Neuronal stem cell (in vitro differentiated cells): ENCODE results near the gene ZBTB20.
A peak's percentile ranks its signal among the peaks of the same experiment; 100 is the strongest.

ENCODE experiments used
- DNase-seq: peaks from one replicate; pipeline ENCODE4 v3.0.0-alpha.2; 2013; ENCODE audit warnings: low spot score
- H2AFZ ChIP-seq: one replicate; pipeline ENCODE4 v1.6.1; 2013; ENCODE audit warnings: mild to moderate bottlenecking, low read length, inconsistent platforms
- H2AK5ac ChIP-seq: 2 replicates; pipeline ENCODE4 v1.6.1; 2013; ENCODE audit warnings: low read depth, mild to moderate bottlenecking, inconsistent platforms, low read length, moderate library complexity, mixed read lengths
- H2BK120ac ChIP-seq: 2 replicates; pipeline ENCODE4 v1.6.1; 2013; ENCODE audit warnings: low read depth, mild to moderate bottlenecking, inconsistent platforms, low read length, moderate library complexity, mixed read lengths
- H2BK12ac ChIP-seq: one replicate; pipeline ENCODE4 v1.6.1; 2013; ENCODE audit warnings: low read length, inconsistent platforms
- H2BK15ac ChIP-seq: 2 replicates; pipeline ENCODE4 v1.6.1; 2013; ENCODE audit warnings: mild to moderate bottlenecking, low read length, inconsistent platforms, mixed read lengths
- H2BK5ac ChIP-seq: one replicate; pipeline ENCODE4 v1.6.1; 2013; ENCODE audit warnings: inconsistent platforms, mild to moderate bottlenecking, low read length, moderate library complexity
- H3K14ac ChIP-seq: one replicate; pipeline ENCODE4 v1.6.1; 2013; ENCODE audit warnings: low read length, inconsistent platforms
- H3K18ac ChIP-seq: 2 replicates; pipeline ENCODE4 v1.6.1; 2013; ENCODE audit warnings: low read length, inconsistent platforms
- H3K23ac ChIP-seq: 2 replicates; pipeline ENCODE4 v1.6.1; 2013; ENCODE audit warnings: low read depth, mild to moderate bottlenecking, mixed read lengths, low read length, inconsistent platforms; ENCODE audit not compliant: poor library complexity
- H3K27ac ChIP-seq: replicated peaks from 3 replicates; pipeline ENCODE4 v1.5.1; 2013; ENCODE audit warnings: low read length, inconsistent platforms
- H3K27me3 ChIP-seq, 3 experiments: 2 replicates each; pipeline ENCODE4 v1.6.1; 2013; ENCODE audit warnings: low read length in 3 of 3, mild to moderate bottlenecking in 2 of 3, inconsistent platforms in 1 of 3, low read depth in 1 of 3, mixed read lengths in 1 of 3, moderate library complexity in 1 of 3; ENCODE audit not compliant: control insufficient read depth in 3 of 3, insufficient read depth in 3 of 3
- H3K36me3 ChIP-seq, 2 donors: replicated peaks in 1 of 2; 2 replicates each; pipeline ENCODE4 v1.6.1; 2013; ENCODE audit warnings: low read length in 2 of 2; ENCODE audit not compliant: control insufficient read depth in 2 of 2, insufficient read depth in 2 of 2
- H3K4ac ChIP-seq: 2 replicates; pipeline ENCODE4 v1.6.1; 2013; ENCODE audit warnings: inconsistent platforms, mild to moderate bottlenecking, low read length, moderate library complexity
- H3K4me1 ChIP-seq, 2 donors: 1 replicate in 1 of 2; 2 replicates in 1 of 2; pipeline ENCODE4 v1.6.1; 2013; ENCODE audit warnings: low read length in 2 of 2, low read depth in 1 of 2; ENCODE audit not compliant: control insufficient read depth in 2 of 2, insufficient read depth in 1 of 2
- H3K4me2 ChIP-seq: one replicate; pipeline ENCODE4 v1.6.1; 2013; ENCODE audit warnings: mild to moderate bottlenecking, low read length, inconsistent platforms; ENCODE audit not compliant: insufficient read depth, poor library complexity, severe bottlenecking
- H3K4me3 ChIP-seq, 2 donors: 2 replicates each; pipeline ENCODE4 v1.5.1; 2013; ENCODE audit warnings: low read length in 2 of 2, mild to moderate bottlenecking in 2 of 2, inconsistent platforms in 1 of 2, moderate library complexity in 1 of 2
- H3K79me1 ChIP-seq: one replicate; pipeline ENCODE4 v1.6.1; 2013; ENCODE audit warnings: low read depth, mild to moderate bottlenecking, inconsistent platforms, low read length, moderate library complexity
- H3K9ac ChIP-seq: one replicate; pipeline ENCODE4 v1.6.1; 2013; ENCODE audit warnings: mild to moderate bottlenecking, low read depth, low read length, inconsistent platforms; ENCODE audit not compliant: poor library complexity
- H3K9me3 ChIP-seq, 2 donors: replicated peaks in 1 of 2; 2 replicates each; pipeline versions ENCODE3 to v1.6.1; 2013; ENCODE audit warnings: low read length in 2 of 2, mild to moderate bottlenecking in 2 of 2, inconsistent platforms in 1 of 2, low read depth in 1 of 2, mixed read lengths in 1 of 2, moderate library complexity in 1 of 2; ENCODE audit not compliant: control insufficient read depth in 2 of 2, insufficient read depth in 1 of 2
- H4K8ac ChIP-seq: one replicate; pipeline ENCODE4 v1.6.1; 2013; ENCODE audit warnings: low read depth, mild to moderate bottlenecking, inconsistent platforms, low read length, moderate library complexity
- H4K91ac ChIP-seq: one replicate; pipeline ENCODE4 v1.6.1; 2013; ENCODE audit warnings: low read length, low read depth, mild to moderate bottlenecking, inconsistent platforms; ENCODE audit not compliant: poor library complexity
- WGBS, 2 donors: extraction: QIAGEN DNeasy Blood & Tissue Kit; methylation state at CpG; one replicate each; pipeline ENCODE4 v1.1.7; 2013; ENCODE audit warnings: missing lambda C conversion rate in 2 of 2, mixed read lengths in 1 of 2; ENCODE audit not compliant: insufficient read length in 2 of 2, insufficient replicate concordance in 1 of 2; ENCODE audit errors: extremely low coverage in 2 of 2; 5-methylcytosine and 5-hydroxymethylcytosine counted together

ZBTB20 gene

GRCh38 chr3:115165701-115166100 is 18.6 kb upstream of the ZBTB20 start:
- no peak overlapping the region for H3K23ac ChIP-seq
- H3K9ac ChIP-seq: no peak overlapping the region
- H3K36me3 ChIP-seq: no peaks in the 10 kb centered on the region
- H3K4me1 ChIP-seq: no peaks in the 10 kb centered on the region
- no peaks in the 10 kb centered on the region for H3K9me3 ChIP-seq
- H3K4ac ChIP-seq: no peak overlapping the region
- no peaks in the 10 kb centered on the region for H3K27me3 ChIP-seq
- H3K4me3 ChIP-seq: no peak overlapping the region
- H3K79me1 ChIP-seq: no peaks in the 10 kb centered on the region
- no peak overlapping the region for H2BK12ac ChIP-seq
- no peak overlapping the region for H4K8ac ChIP-seq
- no peak overlapping the region for H2BK120ac ChIP-seq
- WGBS, 2 donors: no CpG with 5 or more reads among the region's 3 CpGs
- H4K91ac ChIP-seq: no peak overlapping the region
- H3K4me2 ChIP-seq: no peak overlapping the region
- no peak overlapping the region for H3K27ac ChIP-seq
- H2AK5ac ChIP-seq: no peak overlapping the region
- no peak overlapping the region for H3K14ac ChIP-seq
- H3K18ac ChIP-seq: no peak overlapping the region
- H2AFZ ChIP-seq: no peak overlapping the region
- H2BK15ac ChIP-seq: no peak overlapping the region
- no peak overlapping the region for H2BK5ac ChIP-seq
- no peak for DNase-seq

- no peak overlapping the region for H3K18ac ChIP-seq
- no peak overlapping the region for H3K4me2 ChIP-seq
- no peaks in the 10 kb centered on the region for H3K9me3 ChIP-seq
- H2AFZ ChIP-seq: no peak overlapping the region
- no peak overlapping the region for H3K9ac ChIP-seq
- H2AK5ac ChIP-seq: no peak overlapping the region
- H3K27me3 ChIP-seq: no peaks in the 10 kb centered on the region
- H3K27ac ChIP-seq: no peak overlapping the region
- no CpG with 5 or more reads among the region's 2 CpGs for WGBS, 2 donors
- H2BK5ac ChIP-seq: no peak overlapping the region
- no peaks in the 10 kb centered on the region for H3K4me1 ChIP-seq
- H3K4me3 ChIP-seq: no peak overlapping the region
- no peak overlapping the region for H3K4ac ChIP-seq
- H2BK12ac ChIP-seq: no peak overlapping the region
- DNase-seq: no peak
- no peak overlapping the region for H2BK15ac ChIP-seq
- no peaks in the 10 kb centered on the region for H3K36me3 ChIP-seq
- H3K14ac ChIP-seq: no peak overlapping the region
- no peaks in the 10 kb centered on the region for H3K79me1 ChIP-seq
- no peak overlapping the region for H4K8ac ChIP-seq
- no peak overlapping the region for H3K23ac ChIP-seq
- no peak overlapping the region for H2BK120ac ChIP-seq
- H4K91ac ChIP-seq: no peak overlapping the region
These were observed 18.2 kb upstream of the ZBTB20 start for GRCh38 chr3:115165266-115165665.

- H2BK15ac ChIP-seq: no peak overlapping the region
- no peak overlapping the region for H2BK120ac ChIP-seq
- no peak overlapping the region for H3K4me3 ChIP-seq
- H3K4ac ChIP-seq: no peak overlapping the region
- H4K8ac ChIP-seq: no peak overlapping the region
- H2AK5ac ChIP-seq: no peak overlapping the region
- no peak overlapping the region for H3K23ac ChIP-seq
- H3K4me2 ChIP-seq: no peak overlapping the region
- peak overlapping the region; percentile 38 for H2AFZ ChIP-seq
- no peaks in the 10 kb centered on the region for H3K9me3 ChIP-seq
- H4K91ac ChIP-seq: no peak overlapping the region
- H3K14ac ChIP-seq: no peak overlapping the region
- no peak overlapping the region for H2BK5ac ChIP-seq
- H3K36me3 ChIP-seq: no peaks in the 10 kb centered on the region
- no CpG with 5 or more reads among the region's 3 CpGs for WGBS, 2 donors
- DNase-seq: no peak
- no peak overlapping the region for H2BK12ac ChIP-seq
- no peak overlapping the region for H3K18ac ChIP-seq
- no peak overlapping the region for H3K9ac ChIP-seq
- H3K27me3 ChIP-seq: no peaks in the 10 kb centered on the region
- H3K79me1 ChIP-seq: no peaks in the 10 kb centered on the region
- H3K27ac ChIP-seq: no peak overlapping the region
- H3K4me1 ChIP-seq: no peaks in the 10 kb centered on the region
These were observed 17.5 kb upstream of the ZBTB20 start for GRCh38 chr3:115164374-115165221.

GRCh38 chr3:115162759-115163158 is 15.7 kb upstream of the ZBTB20 start:
- no peak overlapping the region for H3K4me3 ChIP-seq
- H3K23ac ChIP-seq: no peak overlapping the region
- H2AK5ac ChIP-seq: no peak overlapping the region
- H2AFZ ChIP-seq: no peak overlapping the region
- no peak for DNase-seq
- H3K27ac ChIP-seq: no peak overlapping the region
- no peak overlapping the region for H3K4ac ChIP-seq
- H4K91ac ChIP-seq: no peak overlapping the region
- no peak overlapping the region for H3K18ac ChIP-seq
- H2BK15ac ChIP-seq: no peak overlapping the region
- H4K8ac ChIP-seq: no peak overlapping the region
- no peaks in the 10 kb centered on the region for H3K4me1 ChIP-seq
- no peaks in the 10 kb centered on the region for H3K79me1 ChIP-seq
- H2BK5ac ChIP-seq: no peak overlapping the region
- H3K27me3 ChIP-seq: no peaks in the 10 kb centered on the region
- no peak overlapping the region for H3K9ac ChIP-seq
- peaks cover 0 to 12% of the 10 kb centered on the region in 2 donors for H3K9me3 ChIP-seq
- no peak overlapping the region for H2BK120ac ChIP-seq
- H3K36me3 ChIP-seq: no peaks in the 10 kb centered on the region
- H2BK12ac ChIP-seq: no peak overlapping the region
- WGBS, 2 donors: no CpG with 5 or more reads among the region's 1 CpG
- H3K4me2 ChIP-seq: no peak overlapping the region
- no peak overlapping the region for H3K14ac ChIP-seq
